GM23338 (cell line): ENCODE results near the gene KIRREL3.

Experiments used
- CTCF ChIP-seq, 2 experiments: fragments of 200-600 bp in 1 of 2; sonication (generic) in 1 of 2; conservative IDR thresholded peaks; 2 replicates each; pipeline versions ENCODE4 v1.5.1 to v1.6.1; 2016 to 2017; ENCODE audit warnings: antibody characterized with exemption in 2 of 2, low read depth in 2 of 2, mild to moderate bottlenecking in 2 of 2, moderate library complexity in 1 of 2
- EZH2 ChIP-seq: fragments of 200-600 bp; sonication (generic); IDR thresholded peaks from one replicate; pipeline ENCODE4 v1.8.0; 2017; ENCODE audit warnings: antibody characterized with exemption, mild to moderate bottlenecking, low read depth; ENCODE audit not compliant: unreplicated experiment
- EZH2phosphoT487 ChIP-seq: fragments of 200-600 bp; sonication (generic); IDR thresholded peaks from one replicate; pipeline ENCODE4 v1.8.1; 2018; ENCODE audit warnings: antibody characterized with exemption; ENCODE audit not compliant: unreplicated experiment
- REST ChIP-seq: IDR thresholded peaks from one replicate; pipeline ENCODE4 v1.6.1; 2018; ENCODE audit warnings: antibody characterized with exemption; ENCODE audit not compliant: unreplicated experiment

GRCh38 chr11:126739499-126740145 lies 260.9 kb downstream of the KIRREL3 start:
- TF ChIP-seq CTCF (conservative IDR thresholded peaks at IDR 0.05; ENCODE audit: low read depth in 2 of 2) (no peak), REST (no peak), EZH2 (no peak), EZH2phosphoT487 (no peak)
